Upper lobe of left lung (tissue), 6 donors: ENCODE measurements around the gene TMEM52. TPM values are rescaled to one million over a fixed set of nuclear protein-coding genes. Genes with fewer than 3 reads are reported as not detected.

Experiments used
- ATAC-seq, 2 donors: fragments of 200-7000 bp; cut with Tn5 transposase; one replicate each; pipeline ENCODE4 v1.9.1; 2022; ENCODE audit warnings: mild to moderate bottlenecking in 2 of 2, moderate library complexity in 2 of 2; ENCODE audit not compliant: low FRiP score in 2 of 2
- DNase-seq, 2 donors: peaks; one replicate each; pipeline ENCODE4 v3.0.0-alpha.2; 2019 to 2020
- H3K27ac ChIP-seq, 4 donors: fragments of 200-600 bp; sonication (generic); one replicate each; pipeline ENCODE4 v1.5.1; 2016 to 2019
- H3K27me3 ChIP-seq, 4 donors: fragments of 200-600 bp; sonication (generic); one replicate each; pipeline ENCODE4 v1.5.1; 2017 to 2019
- H3K36me3 ChIP-seq, 4 donors: fragments of 200-600 bp; sonication (generic); one replicate each; pipeline ENCODE4 v1.5.1; 2016 to 2019
- H3K4me1 ChIP-seq, 4 donors: fragments of 200-600 bp; sonication (generic); one replicate each; pipeline ENCODE4 v1.5.1; 2018 to 2019
- H3K4me3 ChIP-seq, 4 donors: fragments of 200-600 bp; sonication (generic); one replicate each; pipeline ENCODE4 v1.5.1; 2017 to 2019; ENCODE audit warnings: mild to moderate bottlenecking in 2 of 4, moderate library complexity in 1 of 4
- H3K9me3 ChIP-seq, 4 donors: fragments of 200-600 bp; sonication (generic); one replicate each; pipeline ENCODE4 v1.5.1; 2018 to 2019
- CTCF ChIP-seq, 6 experiments: fragments of 450-650 bp in 4 of 6; fragments of 200-600 bp in 2 of 6; sonication (generic) in 2 of 6; IDR thresholded peaks; one replicate each; pipeline ENCODE4 v1.5.1; 2016 to 2019; ENCODE audit warnings: antibody characterized with exemption in 6 of 6
- EP300 ChIP-seq, 4 donors: sonication (generic); formaldehyde crosslinking; IDR thresholded peaks; one replicate each; pipeline ENCODE4 v1.5.1; 2017; ENCODE audit warnings: antibody characterized with exemption in 4 of 4, control low read depth in 2 of 4
- POLR2A ChIP-seq, 4 donors: fragments of 450-650 bp; IDR thresholded peaks; one replicate each; pipeline ENCODE4 v1.5.1; 2016 to 2017; ENCODE audit warnings: antibody characterized with exemption in 4 of 4, mild to moderate bottlenecking in 2 of 4
- POLR2AphosphoS5 ChIP-seq, 2 donors: sonication (generic); formaldehyde crosslinking; IDR thresholded peaks; one replicate each; pipeline ENCODE4 v1.5.1; 2017; ENCODE audit warnings: antibody characterized with exemption in 2 of 2
- WGBS, 2 donors: methylation state at CpG; one replicate each; pipeline ENCODE4 v1.1.5; 2017 to 2018; 5-methylcytosine and 5-hydroxymethylcytosine counted together
- total RNA-seq, 6 donors: library from RNA; depleted of rRNA in 4 of 6; stranded (reverse); fragments of >200 nt in 4 of 6; gene quantifications; one replicate each; pipeline versions ENCODE4 v1.1.0 to v1.2.1, GENCODE V29; 2016 to 2021
- donor health status: DM: no; HTN: no; CAD: no; lungs with moderate emphysema.
- donor health status: DM: no; HTN: yes; CAD: no; lungs with severe emphysema.

Gene TMEM52
- total RNA-seq, 6 donors from 2014 or later, result 0.59 to 3.8 (median 2.7) TPM; not detected in 1

GRCh38 chr1:1954831-1955441 lies 35.9 kb upstream of the TMEM52 start:
- no peaks in the 10 kb centered on the region for H3K27me3 ChIP-seq
- no peak overlapping the region for H3K4me3 ChIP-seq
- ATAC-seq (no peak), DNase-seq (peak in 1 of 2 donors; percentile 77)
- H3K4me1 ChIP-seq, result peaks cover under 1 to 6% (median 4%) of the 10 kb centered on the region in 4 donors
- TF ChIP-seq CTCF (IDR thresholded peaks at IDR 0.05) (peak in 1 of 6 experiments; percentile 15), POLR2A (IDR thresholded peaks at IDR 0.05) (no peak), EP300 (IDR thresholded peaks at IDR 0.05) (no peak), POLR2AphosphoS5 (IDR thresholded peaks at IDR 0.05) (no peak)
- no peaks in the 10 kb centered on the region for H3K36me3 ChIP-seq
- H3K9me3 ChIP-seq, result no peaks in the 10 kb centered on the region
- no peak overlapping the region for H3K27ac ChIP-seq
- WGBS, 2 donors, result 88% methylated on average over 44 to 45 of the region's 46 CpGs

- Histone ChIP-seq H3K4me1 (no peaks in the 10 kb centered on the region), H3K27me3 (no peaks in the 10 kb centered on the region), H3K9me3 (no peaks in the 10 kb centered on the region), H3K4me3 (no peak overlapping the region), H3K36me3 (no peaks in the 10 kb centered on the region), H3K27ac (no peak overlapping the region)
- no peak for TF ChIP-seq POLR2AphosphoS5 (IDR thresholded peaks at IDR 0.05)
- TF ChIP-seq EP300 (IDR thresholded peaks at IDR 0.05), result no peak
- no peak for TF ChIP-seq CTCF (IDR thresholded peaks at IDR 0.05)
- no peak for TF ChIP-seq POLR2A (IDR thresholded peaks at IDR 0.05)
- 92 to 95% methylated on average over 4 to 9 of the region's 9 CpGs for WGBS, 2 donors
- DNase-seq, result peak in 1 of 2 donors; percentile 63
- ATAC-seq, result no peak
Observed at GRCh38 chr1:1954015-1954414, 34.9 kb upstream of the TMEM52 start.

- Histone ChIP-seq H3K36me3 (no peaks in the 10 kb centered on the region), H3K27me3 (no peaks in the 10 kb centered on the region), H3K9me3 (no peaks in the 10 kb centered on the region), H3K27ac (no peak overlapping the region), H3K4me3 (no peak overlapping the region), H3K4me1 (peaks cover 3 to 13% (median 6%) of the 10 kb centered on the region in 4 donors)
- ATAC-seq (no peak), DNase-seq (no peak)
- no peak for TF ChIP-seq CTCF (IDR thresholded peaks at IDR 0.05)
- TF ChIP-seq POLR2A (IDR thresholded peaks at IDR 0.05), result no peak
- TF ChIP-seq POLR2AphosphoS5 (IDR thresholded peaks at IDR 0.05), result no peak
- TF ChIP-seq EP300 (IDR thresholded peaks at IDR 0.05), result no peak
- 83 to 90% methylated on average over 5 of the region's 5 CpGs for WGBS, 2 donors
Observed at GRCh38 chr1:1950940-1951339, 31.9 kb upstream of the TMEM52 start.

- no peak for TF ChIP-seq POLR2AphosphoS5 (IDR thresholded peaks at IDR 0.05)
- no peak for TF ChIP-seq CTCF (IDR thresholded peaks at IDR 0.05)
- no peak for TF ChIP-seq POLR2A (IDR thresholded peaks at IDR 0.05)
- TF ChIP-seq EP300 (IDR thresholded peaks at IDR 0.05), result no peak
- ATAC-seq, result no peak
- no peak for DNase-seq
- Histone ChIP-seq H3K4me3 (no peak overlapping the region), H3K36me3 (no peaks in the 10 kb centered on the region), H3K27me3 (no peaks in the 10 kb centered on the region), H3K4me1 (peaks cover 9 to 19% (median 13%) of the 10 kb centered on the region in 4 donors), H3K9me3 (no peaks in the 10 kb centered on the region), H3K27ac (no peak overlapping the region)
- 33 to 40% methylated on average over 1 of the region's 1 CpG for WGBS, 2 donors
Observed at GRCh38 chr1:1948783-1949182, 29.7 kb upstream of the TMEM52 start.

- peak overlapping the region in 1 of 4 donors; percentile 21 for H3K27ac ChIP-seq
- 77 to 80% methylated on average over 8 to 11 of the region's 14 CpGs for WGBS, 2 donors
- no peak overlapping the region for H3K4me3 ChIP-seq
- DNase-seq, result peak; percentile 67 to 79
- H3K27me3 ChIP-seq, result no peaks in the 10 kb centered on the region
- no peaks in the 10 kb centered on the region for H3K9me3 ChIP-seq
- no peak for TF ChIP-seq POLR2A (IDR thresholded peaks at IDR 0.05)
- no peak for TF ChIP-seq EP300 (IDR thresholded peaks at IDR 0.05)
- no peak for TF ChIP-seq POLR2AphosphoS5 (IDR thresholded peaks at IDR 0.05)
- TF ChIP-seq CTCF (IDR thresholded peaks at IDR 0.05), result no peak
- ATAC-seq, result peak in 1 of 2 donors; percentile 41
- peaks cover 9 to 20% (median 14%) of the 10 kb centered on the region in 4 donors for H3K4me1 ChIP-seq
- H3K36me3 ChIP-seq, result no peaks in the 10 kb centered on the region
Observed at GRCh38 chr1:1947493-1947892, 28.4 kb upstream of the TMEM52 start.
